Activated T-cell treated with anti-CD3 and anti-CD28 coated beads for 4 hours (primary cell): ENCODE results near the gene THOC5.

Experiments used
- DNase-seq: peaks from one replicate; pipeline ENCODE4 v3.0.0-alpha.2; 2020

The THOC5 gene

DNA sequence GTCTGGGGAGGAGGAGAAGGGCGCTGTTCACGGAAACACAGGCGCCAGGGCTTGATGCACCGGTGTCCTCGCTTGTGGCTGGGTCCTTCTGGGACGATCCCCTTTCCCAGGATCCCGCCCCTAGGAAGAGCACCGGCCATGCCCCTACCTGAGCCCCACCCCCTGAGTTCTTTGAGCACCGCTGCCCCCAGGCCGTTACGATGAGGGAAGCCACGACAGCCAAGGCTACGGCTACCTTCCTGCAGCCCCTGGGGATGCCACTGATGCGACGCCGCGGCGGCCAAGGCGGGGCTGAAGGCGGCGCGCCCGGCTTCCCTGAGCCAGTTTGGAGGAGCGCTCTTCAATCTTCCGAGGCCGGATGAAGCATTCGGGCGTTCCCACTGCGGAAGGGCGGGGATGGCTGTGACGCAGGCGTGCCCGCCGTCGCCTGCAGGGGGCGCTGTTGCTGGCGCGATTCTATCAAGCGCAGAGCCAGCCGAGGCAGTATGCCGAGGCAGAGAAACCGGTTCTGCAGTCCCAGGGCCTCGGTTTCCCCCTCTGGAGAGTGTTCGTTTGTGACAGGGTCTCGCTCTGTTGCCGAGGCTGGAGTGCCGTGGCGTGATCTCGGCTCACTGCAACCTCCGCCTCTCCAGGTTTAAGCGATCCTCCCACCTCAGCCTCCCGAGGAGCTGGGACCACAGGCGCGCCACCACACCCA is 83.2 kb downstream of the THOC5 start:
- peak; percentile 19 for DNase-seq

DNA sequence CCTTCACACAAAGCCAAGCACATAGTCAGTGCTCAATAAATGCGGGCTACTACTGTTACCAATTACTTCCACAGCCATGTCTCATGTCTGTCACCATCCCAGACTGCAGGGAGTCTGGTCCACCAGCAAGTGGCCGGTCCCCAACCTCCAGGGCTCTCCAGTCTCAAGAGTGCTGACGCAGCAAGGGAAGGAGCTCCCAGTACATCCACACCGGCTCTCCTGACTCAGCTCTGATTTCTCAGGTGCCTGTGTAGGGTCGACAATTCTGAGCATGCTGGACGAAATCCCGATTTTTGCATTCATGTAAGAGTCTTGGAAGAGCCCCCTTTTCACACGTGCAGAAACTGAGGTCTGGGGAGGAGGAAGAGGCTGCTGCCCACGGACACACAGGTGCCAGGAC is 83.8 kb downstream of the THOC5 start:
- no peak for DNase-seq

GRCh38 chr22:29464581-29464980 is 89.0 kb downstream of the THOC5 start:
- no peak for DNase-seq

GRCh38 chr22:29463629-29464028 is 89.9 kb downstream of the THOC5 start:
- no peak for DNase-seq

DNA sequence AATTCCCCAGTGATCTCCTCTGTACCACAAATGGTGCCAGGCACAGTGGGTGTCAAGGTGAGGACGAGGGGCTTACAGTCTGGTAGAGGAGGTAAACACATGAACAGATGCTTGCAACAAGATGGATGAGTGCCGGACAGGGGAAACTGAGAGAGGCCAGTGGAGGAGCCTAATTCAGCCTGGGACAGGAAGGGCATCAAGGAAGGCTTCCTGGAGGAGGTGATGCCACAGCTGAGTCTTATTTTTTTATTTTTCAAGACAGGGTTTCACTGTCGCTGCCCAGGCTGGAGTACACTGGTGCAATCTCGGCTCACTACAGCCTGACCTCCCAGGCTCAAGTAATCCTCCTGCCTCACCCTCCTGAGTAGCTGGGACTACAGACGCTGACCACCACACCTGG is 92.3 kb downstream of the THOC5 start:
- DNase-seq = no peak

- DNase-seq = no peak
These were observed 93.8 kb downstream of the THOC5 start for GRCh38 chr22:29459773-29460172.

GRCh38 chr22:29458551-29458950 is 95.0 kb downstream of the THOC5 start:
- no peak for DNase-seq

DNA sequence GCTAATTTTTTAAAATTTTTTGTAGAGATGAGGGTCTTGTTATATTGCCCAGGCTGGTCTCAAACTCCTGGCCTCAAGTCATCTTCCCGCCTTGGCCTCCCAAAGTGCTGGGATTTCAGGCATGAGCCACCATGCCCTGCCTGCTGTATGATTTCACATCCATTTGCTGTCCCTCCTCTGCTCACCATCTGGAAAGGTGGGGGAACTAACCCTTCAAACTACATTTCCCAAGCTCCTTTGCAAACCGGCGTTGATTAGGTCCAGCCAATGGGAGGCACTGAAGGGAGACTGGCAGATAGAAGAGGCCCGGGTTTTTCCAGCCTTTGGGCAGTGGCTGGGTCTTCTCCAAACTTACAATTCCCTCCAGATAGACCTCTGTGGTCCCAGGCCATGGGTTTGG is 95.8 kb downstream of the THOC5 start:
- no peak for DNase-seq

DNA sequence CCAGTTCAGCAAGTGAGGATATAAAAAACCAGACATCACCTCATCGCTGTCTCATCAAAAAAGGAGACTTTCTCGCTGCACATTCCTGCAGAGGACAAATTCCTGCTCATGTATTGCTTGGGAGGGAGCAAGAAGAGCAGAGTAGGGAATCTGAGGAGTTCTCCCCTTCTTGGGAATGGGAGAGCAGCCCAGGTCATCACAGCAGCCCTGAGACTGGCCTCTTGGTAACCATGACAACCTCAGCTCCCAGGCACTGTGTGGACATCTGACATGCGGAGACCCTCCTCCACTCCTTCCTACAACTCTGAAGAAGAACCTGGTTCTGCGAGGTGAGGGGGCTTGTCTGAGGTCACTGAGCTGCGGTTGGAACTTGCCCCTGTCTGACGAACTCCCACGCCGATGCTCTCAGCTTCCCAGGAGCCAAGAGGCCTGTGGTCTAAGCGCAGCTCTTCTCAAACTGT is 97.3 kb downstream of the THOC5 start:
- DNase-seq = no peak
